ENCODE data around the gene AANAT.

Gene AANAT

DNA sequence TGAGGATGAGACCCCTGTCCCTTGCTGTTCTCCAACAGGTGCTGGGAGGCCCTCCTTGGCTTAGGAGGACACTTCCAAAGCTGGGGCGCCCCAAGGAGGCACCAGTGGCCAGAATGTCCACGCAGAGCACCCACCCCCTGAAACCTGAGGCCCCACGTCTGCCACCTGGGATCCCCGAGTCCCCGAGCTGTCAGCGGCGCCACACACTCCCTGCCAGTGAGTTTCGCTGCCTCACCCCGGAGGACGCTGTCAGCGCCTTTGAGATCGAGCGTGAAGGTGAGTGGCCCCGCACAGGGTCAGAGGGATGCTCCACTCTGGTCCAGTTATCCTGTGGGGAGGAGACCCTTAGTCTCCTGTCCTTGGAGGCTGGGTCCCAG is 1.2 kb downstream of the AANAT start:
- no peak for DNase-seq (ENCODE audit: low spot score)

DNA sequence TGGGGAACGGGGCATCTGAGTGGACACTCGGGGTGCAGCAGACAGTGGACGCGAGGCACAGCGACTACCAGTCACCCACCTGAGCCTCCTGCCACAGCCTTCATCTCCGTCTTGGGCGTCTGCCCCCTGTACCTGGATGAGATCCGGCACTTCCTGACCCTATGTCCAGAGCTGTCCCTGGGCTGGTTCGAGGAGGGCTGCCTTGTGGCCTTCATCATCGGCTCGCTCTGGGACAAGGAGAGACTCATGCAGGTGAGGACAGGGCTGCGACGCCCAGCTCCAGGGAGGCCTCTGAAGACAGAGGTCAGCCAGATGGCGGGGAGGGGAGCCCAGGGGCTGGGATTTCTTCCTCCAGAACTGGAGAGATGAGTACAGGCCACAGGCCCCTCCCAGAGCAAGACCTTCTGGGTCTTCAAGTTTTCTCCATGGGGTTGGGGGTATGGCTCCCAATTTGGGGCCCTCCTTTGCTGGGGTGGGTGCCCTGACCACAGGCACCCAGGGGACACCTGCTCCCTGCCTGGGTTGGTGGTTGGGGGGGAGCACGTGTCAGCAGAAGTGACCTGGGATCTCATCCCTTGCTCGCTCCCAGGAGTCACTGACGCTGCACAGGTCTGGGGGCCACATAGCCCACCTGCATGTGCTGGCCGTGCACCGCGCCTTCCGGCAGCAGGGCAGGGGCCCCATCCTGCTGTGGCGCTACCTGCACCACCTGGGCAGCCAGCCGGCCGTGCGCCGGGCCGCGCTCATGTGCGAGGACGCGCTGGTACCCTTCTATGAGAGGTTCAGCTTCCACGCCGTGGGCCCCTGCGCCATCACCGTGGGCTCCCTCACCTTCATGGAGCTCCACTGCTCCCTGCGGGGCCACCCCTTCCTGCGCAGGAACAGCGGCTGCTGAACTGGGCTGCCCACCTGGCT is 1.9 kb downstream of the AANAT start:
- no peak for DNase-seq (ENCODE audit: low spot score)

DNA sequence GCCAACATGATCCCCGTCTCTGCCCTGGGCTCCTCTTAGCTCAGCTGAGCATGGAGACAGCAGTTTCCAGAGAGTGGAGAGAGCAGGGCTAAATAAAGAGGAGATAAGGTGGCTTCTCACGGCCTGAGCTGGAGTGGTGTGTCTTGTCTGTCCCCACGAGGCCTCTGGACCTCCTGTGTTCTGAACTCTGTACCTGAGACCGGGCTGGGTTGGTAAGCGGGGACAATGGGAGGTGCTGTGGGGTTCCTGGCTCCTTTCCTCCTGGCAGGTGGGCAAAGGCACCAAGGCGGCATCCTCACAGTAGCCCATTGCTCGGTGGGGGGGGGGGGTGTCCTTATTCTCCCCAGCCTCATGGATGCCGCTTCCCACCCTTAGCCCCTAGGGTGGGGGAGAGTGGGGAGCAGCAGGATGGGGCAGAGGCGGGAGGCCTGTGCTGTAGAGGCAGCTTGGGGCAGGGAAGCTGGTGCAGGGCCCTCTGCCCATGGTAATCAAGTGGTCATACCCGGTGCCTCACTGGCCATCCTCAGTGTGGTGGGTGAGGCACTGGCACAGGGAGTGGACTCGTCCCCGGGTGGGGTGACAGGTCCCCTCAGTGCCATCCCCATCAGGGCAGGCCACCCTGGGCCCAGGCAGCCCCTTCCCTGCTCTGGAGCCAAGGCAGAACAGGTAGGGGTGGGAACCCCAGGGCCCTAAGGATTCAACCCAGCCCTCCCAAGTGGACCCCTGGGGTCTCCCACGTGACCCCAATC is 2.8 kb downstream of the AANAT start:
- DNase-seq (ENCODE audit: low spot score), result no peak

DNA sequence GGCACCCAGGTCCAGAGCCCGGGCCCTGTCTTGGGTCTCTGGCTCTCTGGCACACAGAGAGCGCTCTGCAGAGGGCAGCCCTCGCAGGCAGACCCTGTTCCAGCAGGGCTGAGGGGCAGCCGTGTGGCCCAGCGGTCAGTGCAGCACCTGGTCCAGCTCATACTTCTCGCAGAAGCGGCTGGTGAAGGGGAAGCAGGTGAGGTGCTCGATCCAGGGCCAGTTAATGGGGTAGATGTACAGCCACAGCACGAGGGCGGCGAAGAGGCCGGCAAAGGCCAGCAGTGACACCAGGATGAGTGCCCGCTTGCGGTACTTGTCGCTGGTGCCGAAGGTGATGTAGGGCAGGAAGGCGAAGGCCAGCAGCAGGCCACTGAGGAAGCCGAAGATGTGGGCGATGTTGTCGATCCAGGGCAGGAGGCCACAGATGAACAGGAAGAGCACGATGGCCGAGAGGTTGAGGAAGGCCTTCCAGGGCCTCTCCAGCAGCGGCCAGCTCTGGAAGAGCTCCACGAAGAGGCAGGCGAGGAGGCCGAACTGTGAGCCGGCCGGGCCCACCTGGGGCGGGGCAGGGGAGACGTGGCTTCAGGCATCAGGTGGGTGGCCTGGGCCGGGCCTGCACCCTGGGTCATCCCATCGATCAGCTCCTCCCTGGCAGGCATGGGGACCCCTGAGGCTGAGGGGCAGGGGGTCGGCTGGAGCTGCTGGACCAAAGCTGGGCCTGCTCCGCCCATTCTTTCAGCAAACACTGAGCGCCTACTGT is 4.3 kb downstream of the AANAT start:
- DNase-seq (ENCODE audit: low spot score), result no peak

DNA sequence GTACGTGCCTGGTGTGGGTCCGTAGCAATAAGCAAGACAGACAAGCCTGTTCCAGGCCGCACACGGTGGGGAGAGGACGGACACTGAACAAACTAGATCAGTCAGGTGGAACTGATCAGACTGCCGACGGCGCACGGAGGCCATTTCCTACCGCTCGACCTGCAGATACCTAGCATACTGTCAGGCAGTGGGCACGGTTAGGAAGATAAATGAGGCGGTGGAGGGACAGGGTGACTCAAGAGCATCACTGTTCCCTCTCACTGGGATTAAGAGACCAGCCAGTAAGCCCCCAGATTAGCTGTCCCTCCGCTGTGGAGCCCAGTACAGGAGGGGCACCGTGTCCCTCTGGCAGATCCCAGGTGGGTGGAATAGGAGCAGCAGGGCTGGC is 4.8 kb downstream of the AANAT start:
- no peak for DNase-seq (ENCODE audit: low spot score)

DNA sequence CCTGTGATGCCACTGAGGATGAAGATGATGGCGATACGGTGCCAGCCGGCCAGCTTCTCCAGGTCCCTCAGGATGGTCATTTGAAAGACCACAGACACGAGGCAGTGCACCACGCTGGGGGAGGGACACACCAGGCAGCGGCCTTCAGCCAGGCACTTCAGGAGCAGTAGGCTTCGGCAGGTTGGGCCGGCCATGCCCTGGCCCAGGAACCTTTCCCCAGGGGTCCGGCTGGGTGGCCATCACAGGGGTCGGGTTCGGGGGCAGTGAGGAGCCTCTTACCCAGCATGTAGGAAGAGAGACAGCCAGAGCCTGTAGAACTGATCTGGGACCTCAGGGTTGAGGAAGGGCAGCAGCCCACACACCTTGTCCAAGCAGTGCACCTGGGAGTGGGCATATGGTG is 5.3 kb downstream of the AANAT start:
- DNase-seq (ENCODE audit: low spot score), result no peak

DNA sequence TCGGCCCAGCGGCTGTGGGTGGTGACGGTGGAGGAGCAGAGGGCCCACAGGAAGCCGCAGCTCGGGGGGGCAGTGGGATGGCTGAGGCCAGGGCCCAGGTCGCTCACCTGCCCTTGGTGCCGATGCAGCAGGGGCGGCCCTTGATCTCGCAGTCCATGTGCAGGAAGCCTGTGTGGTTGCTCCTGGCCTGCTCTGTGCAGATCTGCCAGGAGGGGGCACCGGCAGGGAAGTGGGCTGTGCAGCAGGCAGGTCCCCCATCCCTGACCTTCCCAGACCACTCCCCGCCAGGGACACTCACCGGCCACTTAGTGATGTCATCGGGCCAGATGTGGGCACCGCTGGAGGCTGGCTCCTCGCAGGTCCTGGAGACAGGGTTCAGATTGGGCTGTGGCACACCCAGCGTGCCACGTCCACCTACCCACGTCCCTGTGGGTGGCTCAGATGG is 6.2 kb downstream of the AANAT start:
- DNase-seq (ENCODE audit: low spot score), result peak; percentile 50

DNA sequence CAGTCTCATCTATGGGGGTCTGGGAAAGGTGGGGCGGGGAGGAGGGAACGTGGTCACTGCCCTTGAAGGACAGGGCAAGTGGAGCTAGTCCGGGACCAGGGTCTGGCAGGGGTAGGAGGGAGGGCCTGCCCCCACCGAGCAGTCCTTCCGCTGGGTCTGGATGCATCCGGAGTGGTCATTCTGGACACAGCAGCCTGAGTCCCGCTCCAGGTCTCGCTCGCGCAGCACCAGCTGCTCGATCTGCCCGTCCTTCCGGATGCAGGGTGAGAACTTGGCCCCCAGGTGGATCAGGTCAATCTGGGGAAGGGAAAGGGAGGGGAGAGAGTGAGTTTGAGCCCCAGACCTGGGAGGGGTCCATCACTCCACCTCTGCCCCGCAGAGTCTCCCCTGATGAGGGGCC is 6.8 kb downstream of the AANAT start:
- DNase-seq (ENCODE audit: low spot score), result no peak

DNA sequence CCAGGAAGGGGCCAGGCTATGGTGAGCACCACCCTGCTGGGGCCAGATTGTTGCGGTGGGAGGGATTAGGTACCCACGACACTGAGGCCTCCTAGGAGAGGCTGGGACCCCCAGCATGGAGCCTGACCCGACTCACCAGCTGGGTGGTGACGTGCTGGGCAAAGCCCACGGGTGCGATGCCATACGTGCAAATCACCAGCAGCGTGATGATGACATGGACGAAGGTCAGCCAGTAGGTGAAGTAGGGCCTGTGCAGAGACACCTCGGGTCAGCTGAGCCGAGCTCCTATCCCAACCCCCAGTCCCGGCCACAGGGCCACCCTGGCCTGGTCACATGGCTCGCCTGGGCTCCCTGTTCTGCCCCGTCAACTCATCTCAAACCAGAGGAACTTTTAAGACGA is 7.5 kb downstream of the AANAT start:
- DNase-seq (ENCODE audit: low spot score), result no peak

DNA sequence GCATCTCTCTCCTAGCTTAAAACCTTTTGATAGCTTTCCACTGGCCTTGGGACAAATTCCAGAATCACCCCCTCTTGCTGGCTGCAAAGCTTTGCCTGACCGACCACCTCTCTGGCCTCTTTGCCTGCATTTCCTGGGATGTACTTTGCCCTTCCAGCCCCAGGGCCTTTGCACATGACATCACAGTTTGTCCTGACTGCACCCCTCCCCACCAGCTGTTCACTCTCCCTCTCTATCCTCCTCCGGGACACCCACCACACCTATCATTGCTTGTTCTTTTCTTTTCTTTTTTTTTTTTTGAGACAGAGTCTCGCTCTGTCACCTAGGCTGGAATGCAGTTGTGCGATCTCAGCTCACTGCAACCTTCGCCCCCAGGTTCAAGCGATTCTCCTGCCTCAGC is 7.9 kb downstream of the AANAT start:
- DNase-seq (ENCODE audit: low spot score), result no peak

DNA sequence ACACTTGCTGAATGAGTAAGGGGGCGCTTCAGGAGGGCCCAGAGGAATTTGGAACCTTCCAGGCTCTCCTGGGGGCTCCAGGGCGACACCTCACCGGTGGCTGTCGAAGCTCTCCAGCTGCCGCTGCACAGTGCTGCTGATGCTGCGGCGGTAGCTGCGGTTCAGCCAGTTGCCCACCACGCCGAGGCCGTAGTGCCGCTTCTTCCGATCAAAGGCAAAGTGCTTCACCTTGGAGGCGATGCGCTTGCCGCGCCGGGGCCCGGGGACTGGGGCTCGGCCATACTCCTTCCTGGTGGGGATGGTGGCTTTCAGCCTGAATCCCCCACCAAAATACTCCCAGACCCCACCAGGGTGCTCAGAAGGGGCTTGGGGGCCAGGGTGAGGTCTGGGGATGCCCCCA is 9.3 kb downstream of the AANAT start:
- DNase-seq (ENCODE audit: low spot score), result no peak

DNA sequence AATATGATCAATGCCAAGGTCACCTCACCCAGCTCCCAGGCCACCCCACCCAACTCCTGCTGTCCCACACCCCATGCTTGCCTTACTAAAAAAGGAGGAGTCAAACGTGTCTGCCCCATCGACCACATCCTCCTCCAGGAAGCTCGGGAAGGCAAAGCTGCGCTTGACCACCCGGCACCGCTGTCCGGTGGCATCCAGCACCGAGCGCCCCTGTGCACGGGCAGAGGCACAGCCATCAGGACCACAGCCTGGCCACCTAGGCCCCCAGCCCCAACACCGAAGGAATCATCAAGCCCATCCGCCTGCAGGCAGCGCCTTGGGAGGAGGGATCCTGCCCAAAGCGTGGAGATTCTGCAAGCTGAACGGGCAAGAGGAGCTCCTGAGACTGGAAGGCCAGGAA is 10.2 kb downstream of the AANAT start:
- DNase-seq (ENCODE audit: low spot score), result no peak

DNA sequence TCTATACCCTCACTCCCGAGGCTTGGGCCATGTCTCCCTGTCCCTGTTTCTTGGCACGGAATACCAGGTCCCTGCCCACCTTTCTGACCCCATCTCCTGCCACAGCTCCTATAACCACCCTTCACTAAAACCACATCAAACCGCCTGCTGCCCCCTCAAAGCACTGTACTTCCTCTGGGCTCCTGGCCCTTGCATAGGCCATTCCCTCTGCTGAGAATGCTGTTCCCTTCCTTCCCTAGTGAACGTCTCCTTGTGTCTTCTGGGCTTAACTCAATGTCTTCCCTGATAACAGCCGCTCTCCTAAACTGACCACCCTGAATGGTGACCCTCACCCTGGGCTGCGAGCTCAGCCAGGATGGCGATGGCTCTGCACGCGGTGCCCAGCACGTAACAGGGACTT is 10.7 kb downstream of the AANAT start:
- DNase-seq (ENCODE audit: low spot score), result no peak

DNA sequence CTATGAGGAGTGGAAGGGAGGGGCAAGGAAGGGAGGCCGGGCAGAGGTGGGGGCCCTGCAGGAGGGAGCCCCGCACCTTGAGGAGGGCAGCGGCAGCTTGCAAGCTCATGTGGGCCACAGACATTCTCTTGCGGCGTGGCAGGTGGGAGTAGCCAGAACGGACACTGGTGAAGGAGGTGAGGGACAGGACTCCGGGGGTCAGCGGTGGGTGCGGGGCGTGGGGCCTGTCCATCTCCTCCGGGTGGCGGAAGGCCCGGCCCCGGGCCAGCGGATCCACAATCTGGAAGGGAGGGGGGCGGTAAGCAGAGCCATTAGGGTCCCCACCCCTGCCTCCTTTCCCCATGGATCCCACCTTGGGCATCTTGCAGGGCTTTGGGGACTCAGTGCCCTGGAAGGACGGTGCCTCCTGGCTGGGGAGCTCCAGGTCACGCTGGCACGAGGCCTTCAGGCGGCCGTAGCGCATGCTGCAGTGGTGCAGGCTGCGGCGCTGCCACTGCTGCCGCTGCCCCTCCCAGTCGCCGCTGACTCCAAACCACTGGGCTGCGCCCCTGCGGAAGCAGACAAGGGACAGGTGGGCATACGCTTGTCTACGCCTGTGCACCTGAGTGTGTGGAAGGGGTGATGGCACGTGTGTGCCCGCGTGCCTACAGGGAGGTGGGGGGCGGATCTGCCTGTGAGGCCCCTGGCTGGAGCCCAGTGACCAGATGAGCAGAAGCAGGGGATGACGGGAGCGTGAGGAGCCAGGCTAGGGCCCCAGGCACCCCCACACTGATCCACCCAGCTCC is 11.5 kb downstream of the AANAT start:
- DNase-seq (ENCODE audit: low spot score), result no peak

DNA sequence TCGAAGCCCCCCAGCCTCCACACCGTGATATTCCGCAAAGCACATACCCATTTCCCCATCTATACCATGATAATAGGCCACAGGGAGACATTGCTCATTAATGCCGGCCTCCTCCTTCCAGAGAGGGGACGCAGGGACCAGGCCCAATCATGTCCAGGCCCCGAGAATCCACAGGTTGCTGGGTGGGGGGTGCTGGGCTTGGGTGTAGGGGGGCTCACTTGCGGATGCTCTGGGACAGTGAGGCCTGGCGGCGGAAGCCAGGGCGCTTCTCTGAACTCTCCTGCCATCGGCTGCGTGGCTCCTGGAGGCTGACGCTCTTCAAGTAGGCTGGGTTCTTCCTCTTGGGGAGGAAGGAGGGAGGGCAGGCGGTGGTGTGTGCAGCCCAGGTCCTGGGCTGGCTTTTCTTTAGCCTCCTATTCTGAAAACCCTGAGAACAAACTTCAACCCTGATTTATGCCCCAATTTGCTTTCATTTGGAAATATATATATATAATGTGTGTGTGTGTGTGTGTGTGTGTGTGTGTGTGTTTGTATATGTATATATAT is 12.2 kb downstream of the AANAT start:
- DNase-seq (ENCODE audit: low spot score), result no peak

DNA sequence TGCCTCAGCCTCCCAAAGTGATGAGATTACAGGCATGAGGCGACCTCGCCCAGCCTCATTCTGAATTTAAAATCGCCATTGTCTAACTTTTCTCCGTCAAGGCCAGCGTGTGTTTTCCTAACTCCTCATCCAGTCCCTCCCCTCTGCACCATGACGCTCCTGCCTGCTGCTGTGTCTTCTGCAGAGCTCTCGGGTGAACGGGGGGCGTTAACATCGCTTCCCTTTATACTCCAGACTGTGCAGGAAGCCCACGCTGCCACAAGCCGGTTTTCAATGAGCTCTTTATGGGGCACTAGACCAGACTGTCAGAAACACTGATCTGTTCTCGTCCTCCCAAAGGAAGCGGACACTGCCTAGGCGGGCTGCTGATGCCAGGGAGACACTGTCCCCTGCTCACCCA is 13.2 kb downstream of the AANAT start:
- DNase-seq (ENCODE audit: low spot score), result no peak

DNA sequence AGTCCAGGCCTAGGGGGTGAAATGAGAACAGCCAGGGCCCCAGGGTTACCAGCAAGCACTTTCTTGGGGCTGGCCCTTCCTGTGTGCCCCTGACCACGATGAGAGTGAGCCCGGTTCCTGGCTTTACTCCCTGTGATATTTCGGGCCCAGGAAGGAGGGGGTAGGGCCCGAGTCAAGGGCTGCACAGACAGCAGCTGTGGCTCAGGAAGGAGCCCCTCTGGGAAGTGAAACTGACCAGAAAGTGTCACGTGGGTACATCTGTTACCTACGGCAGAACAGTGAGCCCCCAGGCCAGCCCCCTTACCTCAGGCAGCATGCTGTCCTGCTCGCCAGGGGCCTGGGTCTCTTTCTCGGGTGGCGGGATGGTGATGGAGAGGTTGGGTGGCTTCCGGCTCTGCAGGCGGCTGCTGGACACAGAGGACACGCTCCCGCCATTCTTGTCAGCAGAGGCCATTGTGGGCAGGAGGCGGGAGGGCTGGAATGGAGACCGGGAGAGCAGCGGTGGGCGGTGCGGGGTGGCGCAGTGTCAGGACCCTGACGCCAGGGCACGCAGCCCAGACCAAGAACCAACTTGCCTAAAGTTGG is 13.8 kb downstream of the AANAT start:
- DNase-seq (ENCODE audit: low spot score), result no peak

DNA sequence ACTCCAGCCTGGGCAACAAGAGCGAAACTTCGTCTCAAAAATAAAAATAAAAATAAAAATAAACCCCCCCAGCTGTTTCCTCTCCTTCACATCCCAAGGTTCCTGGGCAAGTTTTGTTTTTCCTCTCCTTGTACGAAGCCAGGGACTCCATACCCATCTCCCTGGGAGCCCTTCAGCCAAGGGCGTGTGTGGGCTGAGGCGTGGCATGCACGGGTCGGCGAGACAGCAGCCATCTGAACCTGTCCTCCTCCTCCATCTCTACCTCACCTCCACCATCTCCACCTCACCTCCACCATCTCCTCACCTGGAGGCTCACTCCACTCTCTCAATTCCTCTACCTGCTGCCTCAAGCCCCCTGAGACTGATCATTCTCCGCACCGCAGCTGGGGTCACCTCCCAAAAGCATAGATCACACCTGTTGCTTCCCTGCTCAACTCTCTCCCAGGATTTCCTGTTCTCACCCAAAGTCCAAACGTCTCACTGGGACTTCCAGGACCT is 16.9 kb downstream of the AANAT start:
- no peak for DNase-seq (ENCODE audit: low spot score)

DNA sequence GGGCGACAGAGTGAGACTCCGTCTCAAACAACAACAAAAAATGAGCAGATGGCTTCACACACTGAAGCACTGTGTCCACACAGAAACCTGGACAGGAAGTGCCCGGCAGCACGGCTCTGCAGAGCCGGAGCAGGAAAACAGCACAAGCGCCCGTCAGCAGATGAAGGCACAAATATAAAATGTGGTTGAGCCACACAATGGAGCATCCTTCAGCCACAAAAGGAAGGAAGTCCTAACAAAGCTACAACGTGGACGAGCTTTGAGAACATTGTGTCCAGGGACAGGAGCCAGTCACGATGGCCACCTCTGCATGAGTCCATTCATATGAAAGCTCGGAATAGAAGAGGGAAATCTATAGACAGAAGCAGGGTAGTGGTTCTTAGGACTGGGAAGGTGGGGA is 18.2 kb downstream of the AANAT start:
- no peak for DNase-seq (ENCODE audit: low spot score)

DNA sequence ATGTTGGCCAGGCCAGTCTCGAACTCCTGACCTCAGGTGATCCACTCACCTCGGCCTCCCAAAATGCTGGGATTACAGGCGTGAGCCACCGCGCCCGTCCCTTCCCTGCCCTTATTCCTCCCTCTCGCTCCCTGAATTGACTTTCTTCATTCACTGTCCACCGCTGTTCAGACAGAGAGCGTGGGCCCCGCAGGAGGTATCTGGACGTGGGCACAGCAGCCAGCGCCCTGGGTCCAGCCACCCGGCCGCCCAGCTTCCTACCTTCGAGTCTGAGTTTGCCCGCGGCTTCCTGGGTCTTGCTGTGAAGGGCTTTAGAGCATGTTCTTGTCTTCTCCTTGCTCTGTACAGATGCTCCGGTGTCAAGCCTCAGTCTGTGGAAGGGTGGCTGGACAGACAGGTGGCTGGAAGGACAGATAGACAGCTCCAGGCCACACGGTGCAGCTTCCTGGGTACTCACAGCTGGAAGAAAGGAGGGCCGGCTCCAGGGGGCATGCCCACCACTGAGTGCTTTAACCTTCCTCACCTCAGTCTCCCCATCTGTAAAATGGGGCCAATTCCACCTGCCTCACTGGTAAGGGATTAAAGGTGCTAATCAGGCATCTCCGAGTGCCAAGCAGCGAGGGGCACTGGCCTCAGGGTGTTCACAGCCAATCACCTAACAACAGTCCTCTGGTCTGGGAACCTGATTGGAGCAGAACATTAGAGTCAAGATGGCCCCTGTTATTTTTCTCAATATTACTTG is 20.2 kb downstream of the AANAT start:
- DNase-seq (ENCODE audit: low spot score), result no peak
